Fibroblast of skin of left quadriceps (primary cell): ENCODE data around the gene PSMB5.

Experiments used
- DNase-seq, 2 experiments: peaks; one replicate each; pipeline ENCODE4 v3.0.0-alpha.2; 2013; ENCODE audit warnings: low read depth in 2 of 2

The PSMB5 gene

DNA sequence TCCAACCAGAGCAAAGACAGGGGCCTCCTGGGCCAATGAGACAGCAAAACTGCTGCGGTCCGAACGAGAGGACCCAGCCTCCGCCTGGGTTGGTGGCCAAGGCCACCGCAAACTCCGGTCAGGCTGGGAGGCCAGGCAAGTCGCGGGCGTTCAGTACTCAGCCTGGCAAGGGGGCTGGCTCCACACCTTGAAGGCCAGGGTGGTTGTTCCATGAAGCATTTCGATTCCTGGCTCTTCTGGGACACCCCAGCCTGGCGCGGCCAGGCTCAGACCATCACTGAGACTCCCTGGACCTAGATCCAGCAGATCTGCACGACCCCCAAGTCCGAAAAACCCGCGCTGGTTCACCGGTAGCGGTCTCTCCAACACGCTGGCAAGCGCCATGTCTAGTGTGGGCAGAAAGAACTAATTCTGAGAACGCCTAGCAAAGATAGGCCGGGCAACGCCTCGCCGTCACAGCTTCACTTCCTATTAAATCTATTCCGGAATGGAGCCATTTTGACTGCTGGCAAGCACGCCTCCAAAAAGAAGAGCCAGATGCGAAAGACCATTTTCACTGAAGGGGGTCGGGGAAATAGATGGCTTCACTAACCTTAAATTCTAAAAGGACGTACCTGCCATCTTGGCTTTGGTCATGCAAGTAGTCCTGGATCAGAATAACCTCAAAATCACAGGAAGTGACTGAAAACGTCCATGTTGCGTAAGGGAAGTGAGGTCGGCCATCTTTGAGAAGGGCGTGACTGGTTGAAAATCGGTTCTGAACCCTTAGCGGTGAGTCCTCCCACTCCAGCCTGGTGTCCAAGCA, at the start of gene PSMB5:
PSMB5 (minus strand) TSS at position 403 of the 805 bp plus-strand sequence; CDS start at position 384, 19 bp downstream.
- DNase-seq = peak; percentile 86 to 87

DNA sequence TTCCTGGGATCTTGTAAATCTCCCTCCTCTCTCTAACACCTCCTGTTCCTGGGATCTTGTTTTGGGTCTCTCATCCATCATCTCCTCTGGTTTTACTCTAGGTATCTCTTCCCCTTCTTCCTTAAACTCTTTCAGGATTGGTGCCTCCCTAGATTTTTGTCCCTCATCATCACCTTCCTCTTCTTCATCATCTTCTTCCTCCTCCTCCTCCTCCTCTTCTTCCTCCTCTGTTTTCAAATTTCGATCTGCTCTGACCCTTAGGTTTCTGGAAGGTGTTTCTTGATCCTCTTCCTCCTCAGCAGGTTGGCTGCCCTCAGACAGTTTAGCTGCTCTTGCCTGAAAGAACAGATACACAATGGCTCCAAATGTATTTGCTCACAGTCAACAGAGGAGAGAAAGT, 45.8 kb upstream of the PSMB5 start:
- DNase-seq = no peak

DNA sequence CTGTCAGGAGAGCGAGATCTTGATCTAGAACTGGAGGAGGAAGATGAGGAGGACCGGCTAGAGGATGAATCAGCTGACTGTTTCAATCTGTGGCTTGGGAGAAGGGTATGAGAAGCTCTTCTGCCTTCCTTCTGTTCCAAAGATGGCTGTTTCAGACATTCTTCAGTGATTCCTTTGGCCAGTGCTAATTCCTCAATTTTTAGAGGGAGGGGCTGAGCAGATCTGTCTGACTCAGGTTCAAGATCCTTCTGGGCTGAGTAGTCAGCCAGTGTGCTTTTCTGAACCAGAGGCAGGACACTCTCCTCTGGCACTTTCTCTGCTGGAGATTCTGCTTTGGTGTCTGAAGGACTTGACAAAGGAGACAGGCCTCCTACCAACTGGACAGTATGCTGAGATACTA, 45.0 kb upstream of the PSMB5 start:
- no peak for DNase-seq

DNA sequence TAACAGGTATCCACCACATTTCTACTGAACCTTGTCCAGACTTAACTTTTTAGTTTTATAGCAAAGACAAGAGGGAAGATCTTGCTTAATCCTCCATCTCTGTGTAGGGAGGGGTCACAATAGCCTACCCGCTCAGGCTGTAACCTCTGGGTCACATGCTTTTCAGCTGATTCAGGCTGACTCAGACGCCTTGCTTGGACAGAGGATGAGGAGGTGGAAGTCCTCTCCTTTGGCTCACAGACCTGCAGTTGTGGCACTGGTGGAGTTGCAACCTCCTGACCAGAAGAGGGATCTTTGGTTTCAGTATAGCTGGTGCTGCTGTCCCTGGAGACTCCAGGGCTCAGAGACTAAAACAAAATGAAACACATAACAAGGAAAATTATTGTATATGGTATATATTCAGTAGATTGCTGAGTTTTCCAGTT, 44.0 kb upstream of the PSMB5 start:
- peak in 1 of 2 experiments; percentile 49 for DNase-seq

DNA sequence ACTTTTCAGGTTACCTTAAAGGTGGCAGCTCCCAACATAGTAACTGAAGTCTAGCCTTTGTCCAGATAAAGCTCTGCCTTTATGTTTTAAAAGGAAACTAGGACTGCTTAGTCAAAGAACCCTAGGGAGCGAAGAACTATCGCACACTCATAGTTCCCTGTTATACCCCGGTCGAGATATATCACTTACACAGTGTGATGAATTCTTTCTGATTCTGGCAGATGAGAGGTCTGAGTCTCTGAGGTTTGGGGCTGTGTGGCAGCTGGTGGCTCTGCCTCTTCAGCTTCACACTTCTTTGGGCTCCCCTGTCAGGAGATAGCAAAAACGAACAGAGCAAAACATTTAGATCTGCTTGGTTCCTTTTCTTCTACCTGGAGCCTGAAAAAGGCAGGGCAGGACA, 43.3 kb upstream of the PSMB5 start:
- no peak for DNase-seq

DNA sequence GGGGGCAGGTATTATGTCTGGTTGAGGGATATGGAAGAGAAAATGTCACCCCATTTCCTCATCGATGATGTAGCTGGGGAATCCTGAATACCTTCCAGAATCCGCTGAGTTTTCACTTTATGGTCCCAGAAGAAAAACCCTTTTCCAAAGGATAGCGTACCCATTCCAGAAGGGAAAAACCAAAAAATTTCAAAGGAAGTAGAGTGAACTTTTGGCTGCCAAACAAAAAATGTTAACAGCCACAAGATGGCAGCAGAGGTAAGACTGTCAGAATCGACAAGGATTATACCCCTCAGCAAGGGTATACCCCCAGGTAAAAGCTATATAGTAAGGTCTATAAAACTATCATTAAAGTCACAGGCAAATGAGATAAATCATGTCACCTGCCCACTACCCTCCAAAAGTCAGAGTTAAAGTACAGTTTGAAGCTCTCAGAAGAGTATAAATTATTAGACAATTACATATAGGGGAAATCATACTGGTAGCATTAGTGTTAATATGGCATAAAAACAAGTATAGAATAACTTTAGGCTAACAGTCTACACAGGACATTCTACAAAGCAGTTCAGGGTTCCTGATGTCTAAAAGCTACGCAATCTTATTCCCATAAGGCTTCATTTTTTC, 42.2 kb upstream of the PSMB5 start:
- DNase-seq = no peak

DNA sequence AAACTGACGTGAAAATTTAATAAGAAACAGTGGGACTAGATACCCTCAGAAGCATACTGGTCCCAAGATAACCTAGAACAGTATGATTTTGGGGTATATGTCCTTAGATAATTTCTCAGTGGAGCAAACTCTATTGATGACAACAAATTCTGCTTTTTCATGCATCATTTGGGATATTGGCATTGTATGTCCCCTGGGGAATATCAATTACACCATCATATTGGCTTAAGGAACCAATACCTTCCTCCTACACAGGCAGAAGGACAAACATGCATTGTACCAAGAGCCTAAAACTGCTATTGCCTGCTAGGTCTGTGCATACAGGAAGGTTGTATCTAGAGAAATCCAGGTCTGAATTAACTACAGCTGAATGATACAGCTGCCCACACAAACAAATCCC, 40.2 kb upstream of the PSMB5 start:
- DNase-seq = no peak

DNA sequence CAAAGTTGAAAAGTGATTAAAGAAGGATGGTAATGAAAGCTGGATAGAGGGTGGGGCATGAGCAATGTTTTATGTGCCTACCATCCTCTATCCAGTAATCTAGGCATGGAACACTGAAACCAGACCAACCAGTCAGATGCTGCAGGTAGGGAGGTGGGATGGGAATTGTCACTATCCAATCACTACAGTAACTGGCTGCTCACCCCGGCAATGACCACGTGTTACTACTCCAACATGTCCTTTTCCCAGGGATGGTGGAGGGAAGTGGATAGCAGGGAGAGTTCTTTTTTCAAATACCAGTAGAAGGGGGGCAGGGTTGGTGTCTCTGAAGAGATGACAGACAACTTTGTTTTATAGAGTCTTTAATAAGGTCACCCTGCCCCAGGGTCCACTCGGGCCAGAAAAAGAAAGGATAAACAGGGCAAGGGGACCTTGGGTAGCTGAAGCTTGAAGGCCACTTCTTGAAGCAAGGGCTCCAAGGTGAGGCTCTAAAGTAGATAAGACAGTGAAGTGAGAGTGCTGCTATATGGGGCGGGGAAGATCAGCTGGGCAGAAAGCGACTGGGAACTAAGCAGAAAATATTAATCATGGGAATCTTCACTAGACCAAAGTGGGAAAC, 37.3 kb upstream of the PSMB5 start:
- DNase-seq = no peak

DNA sequence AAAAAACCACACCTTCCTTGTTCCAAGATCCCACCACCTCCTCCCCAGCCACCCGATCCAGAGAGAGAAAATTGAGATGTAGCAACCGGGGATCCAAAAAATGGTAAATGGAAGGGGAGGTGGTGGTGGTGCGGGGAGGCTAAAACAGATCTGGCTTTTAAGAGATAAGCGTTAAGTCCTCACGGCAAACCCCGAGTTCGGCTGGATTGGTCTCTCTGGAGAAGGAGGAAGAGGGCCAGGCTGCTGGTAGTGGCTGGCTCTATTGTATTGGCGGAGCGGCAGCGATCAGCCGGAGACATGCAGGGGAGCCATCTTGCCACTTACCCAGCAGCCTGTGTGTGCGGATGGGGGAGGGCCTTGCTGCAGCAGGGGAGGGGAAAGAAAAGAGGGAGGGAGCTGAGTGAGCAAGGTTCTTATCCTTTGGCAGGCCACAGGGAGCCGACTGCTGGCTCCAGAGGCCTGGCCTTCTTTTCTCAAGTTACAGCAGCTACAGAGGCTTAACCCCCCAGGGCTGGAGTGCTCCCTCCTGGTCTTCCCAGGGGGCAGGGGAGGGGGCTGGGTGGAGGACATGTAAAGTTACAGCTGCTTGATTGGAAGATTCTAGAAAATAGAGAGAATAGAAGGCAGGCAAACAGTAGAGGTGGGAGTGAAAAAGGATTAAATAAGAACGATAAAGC, 36.7 kb upstream of the PSMB5 start:
- peak; percentile 75 for DNase-seq

DNA sequence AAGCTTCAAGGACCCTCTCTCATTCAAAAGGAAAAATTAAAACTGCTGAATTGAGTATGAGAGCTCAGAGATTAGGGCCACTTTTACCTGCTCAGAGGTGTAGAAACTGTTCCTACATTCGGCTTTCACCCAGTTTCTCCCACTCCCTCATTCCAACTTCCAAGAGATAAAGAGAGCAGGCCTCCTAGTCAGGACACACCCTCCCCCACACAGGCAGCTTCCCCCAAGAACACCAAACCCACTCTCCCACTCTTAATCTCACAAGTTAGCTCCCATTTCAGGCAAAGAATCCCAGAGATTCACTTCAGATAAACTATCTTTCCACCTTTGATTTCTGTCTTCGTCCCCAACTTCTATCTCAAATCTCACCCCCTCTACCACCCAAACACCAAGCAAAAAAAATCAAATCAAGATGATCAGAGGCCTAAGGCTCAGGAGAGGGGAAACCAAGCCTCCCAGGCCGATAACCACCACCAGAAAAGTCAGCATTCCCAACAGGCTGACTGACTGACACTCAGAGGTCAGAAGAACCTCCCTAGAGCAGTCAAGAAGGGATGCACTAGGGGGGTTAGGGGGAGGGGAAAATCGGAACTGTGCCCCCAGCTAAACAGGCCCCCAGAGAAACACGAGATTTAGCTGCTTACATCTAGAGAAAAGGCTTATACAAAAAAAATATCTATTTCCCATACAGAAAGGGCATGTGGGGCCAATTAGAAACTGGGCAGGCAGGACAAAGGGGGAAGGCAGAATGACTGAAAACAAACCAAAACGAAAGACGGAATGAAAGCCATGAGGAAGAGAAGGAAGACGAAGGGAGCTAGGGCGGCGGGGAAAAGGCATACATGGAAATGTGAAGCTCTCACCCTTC, 35.8 kb upstream of the PSMB5 start:
- DNase-seq = no peak

DNA sequence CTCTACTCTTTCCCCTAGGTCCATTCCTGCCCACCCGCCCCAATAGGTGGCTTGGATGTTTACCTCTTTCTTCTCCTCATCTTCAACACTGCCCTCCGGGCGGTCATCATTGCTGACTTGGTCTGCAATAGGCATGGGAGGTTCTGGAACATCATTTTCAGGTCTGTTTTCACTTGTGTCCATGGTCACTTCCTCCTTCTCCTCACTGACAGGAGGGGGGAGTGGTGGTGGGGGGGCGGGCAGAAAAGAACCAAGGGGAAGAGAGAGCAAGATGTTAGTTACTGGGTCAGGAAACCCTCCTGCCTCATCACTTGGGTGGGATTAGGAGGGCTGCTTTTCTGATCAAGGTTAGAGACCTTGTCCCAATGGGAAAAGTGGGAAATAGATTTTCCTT, 34.7 kb upstream of the PSMB5 start:
- no peak for DNase-seq

DNA sequence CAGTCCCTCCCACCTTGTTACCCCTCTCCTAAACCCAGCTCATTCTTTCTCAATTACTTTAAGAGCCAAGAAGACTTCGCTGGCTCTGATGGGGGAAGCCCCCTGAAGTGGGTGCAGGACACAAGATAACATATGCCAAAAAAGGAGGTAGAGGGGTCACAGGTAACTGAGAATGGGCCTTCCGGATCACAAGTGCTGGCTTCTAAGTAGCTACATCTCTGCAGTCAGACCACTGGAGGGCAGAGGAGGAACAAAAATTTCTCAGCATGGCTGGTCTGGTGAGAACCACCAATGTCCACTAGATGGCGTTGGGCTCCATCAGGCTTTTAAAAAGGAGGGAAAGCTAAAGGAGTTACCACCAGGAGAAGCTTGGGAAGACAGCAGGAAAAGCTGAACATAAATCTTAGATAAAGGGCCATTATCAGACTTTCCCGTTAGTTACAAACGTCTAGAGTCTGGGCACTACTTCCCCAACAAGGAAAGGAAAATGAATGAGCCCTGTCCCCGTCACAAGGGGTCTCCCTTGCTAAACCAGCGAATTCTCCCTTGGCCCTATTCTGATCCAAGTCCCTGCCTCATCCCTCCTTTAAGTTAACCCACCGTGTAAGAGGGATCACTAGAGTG, 34.2 kb upstream of the PSMB5 start:
- DNase-seq = peak; percentile 79 to 84

DNA sequence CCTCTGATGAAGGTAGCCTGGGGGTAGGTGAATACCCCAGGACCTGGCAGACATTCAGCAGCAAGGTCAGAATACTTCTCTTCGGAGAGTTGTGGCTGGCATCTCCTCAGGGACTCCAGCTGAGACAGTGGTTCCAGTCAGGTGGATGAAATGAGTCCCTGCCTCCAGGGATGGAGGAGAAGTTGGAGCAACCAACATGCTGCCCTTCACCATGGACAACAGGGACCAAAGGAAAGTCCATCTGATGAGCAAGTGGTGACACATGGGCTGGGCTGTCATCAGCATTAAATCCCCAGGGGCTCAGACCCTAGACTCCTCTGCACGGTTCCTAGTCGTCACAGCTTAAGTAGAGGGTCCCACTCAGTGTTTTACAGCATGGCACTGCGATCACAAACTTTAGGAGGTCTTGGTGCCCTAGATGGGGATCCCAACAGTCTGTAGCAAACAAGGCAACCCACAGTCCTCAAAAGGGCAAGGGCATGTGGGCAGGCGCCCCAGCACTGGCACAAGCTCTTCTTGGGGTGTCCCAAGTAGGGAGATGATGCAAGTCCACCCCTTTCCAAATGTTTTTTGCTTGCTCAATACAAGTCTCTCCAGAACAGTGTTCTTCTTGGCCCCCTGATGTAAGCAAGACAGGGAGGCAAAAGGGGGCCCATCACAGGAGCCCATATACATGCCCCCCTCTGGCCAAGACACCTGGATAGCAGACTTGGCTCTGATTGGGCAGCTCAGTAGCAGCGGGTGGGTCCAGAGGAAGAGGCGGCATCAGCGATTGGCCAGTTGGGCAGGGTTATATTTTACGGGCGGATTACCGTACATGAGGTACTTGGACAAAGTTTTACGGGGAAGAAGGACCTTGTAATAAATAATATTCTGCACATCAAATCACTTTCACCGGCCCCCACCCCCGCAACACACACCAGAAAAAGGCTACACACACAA, 33.4 kb upstream of the PSMB5 start:
- no peak for DNase-seq

DNA sequence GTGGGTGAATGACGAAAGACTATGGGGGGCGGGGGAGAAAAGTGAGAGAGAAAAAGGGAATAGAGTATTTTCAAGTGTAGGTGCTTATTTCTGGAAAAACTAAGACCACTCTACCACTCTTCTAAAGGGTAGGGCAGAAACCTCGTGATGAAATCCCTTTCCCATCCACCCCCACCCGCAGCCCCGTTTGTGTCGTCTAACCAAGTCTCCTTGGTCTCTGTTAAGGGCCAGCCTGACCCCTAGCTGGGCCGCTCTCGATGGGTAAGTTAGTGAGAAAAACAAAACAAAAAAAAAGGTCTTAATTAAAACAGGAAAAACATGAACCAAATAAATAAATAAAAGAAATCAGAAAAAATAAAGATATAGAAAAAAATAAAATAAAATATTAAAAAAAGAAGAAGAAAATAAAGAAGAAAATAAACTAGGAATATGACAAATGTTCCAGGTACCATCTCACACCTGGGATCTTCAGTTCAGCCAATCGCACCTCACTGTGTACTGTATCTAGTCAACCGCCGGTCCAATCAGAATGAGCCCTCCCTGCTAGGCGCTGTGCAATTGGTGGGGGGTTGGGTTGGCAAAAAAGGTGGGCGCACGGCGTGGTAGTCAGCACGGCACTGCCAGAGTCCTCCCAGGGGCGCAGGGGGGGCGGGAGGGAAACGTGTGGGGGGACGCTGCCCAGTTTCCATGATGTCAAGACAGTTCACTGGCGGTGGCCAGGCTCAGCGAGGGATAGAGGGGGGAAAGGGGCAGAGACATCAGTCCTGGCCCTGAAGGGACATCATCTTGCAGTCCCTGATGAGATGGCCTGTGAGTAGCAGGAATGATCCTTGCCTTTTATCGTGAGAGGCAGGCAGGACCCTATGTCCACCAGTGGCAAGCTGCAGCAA, 32.4 kb upstream of the PSMB5 start:
- DNase-seq = no peak

DNA sequence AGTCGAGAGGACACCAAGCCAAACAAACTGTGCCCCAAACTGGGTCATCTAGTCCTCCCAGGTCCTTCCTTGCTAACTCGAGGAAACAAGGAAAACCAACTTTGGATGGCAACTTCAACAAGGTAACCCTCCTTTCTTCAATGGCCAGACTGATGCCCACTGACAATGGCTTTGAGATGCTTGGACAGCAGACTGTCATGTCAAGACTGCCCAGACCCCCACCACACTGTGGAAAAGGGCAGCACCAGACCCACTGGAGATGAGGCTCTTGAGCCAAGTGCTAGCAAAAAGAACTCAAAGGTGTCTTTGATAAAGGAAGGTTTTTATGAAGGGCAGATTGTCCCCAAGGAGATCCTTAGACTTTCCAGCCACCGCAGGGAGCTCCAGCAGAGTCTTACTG, 31.7 kb upstream of the PSMB5 start:
- DNase-seq = no peak

DNA sequence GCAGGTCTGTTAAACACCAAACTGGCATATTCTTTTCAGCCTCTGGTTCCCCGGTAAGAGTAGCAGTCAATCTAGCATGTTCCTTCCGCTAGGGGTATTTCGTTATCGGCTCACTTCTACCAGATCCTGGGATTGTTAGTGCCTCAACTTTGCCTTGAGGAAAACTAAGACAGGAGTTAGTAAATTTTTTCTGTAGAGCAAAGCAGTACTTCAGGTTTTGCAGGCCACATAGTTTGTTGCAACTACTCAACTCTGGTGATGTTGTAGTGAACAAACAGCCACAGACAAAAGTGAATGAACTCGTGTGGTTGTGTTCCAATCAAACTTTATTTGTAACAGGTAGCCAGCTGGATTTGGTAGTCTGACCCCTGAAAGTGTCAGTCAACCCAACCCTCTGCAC, 28.9 kb upstream of the PSMB5 start:
- no peak for DNase-seq

DNA sequence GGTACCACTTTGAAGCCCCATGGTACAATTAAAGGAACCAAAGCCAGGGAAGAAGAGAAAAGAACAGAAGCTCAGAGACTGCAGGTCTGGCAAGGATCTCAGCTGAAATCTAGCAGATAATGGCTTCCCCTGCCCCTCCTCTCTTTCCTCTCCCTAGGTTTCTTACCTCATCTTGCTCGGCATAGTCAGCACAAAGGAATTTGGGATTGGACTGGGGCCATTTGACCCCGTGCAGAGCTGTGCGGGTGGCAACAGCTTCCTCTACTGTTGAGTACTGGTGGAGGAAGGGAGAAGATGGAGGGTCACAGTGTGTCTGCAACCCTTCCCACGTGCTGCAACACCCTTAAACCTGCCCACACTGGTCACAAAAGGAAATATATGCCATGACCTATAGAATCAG, 27.3 kb upstream of the PSMB5 start:
- DNase-seq = peak; percentile 89 to 91

DNA sequence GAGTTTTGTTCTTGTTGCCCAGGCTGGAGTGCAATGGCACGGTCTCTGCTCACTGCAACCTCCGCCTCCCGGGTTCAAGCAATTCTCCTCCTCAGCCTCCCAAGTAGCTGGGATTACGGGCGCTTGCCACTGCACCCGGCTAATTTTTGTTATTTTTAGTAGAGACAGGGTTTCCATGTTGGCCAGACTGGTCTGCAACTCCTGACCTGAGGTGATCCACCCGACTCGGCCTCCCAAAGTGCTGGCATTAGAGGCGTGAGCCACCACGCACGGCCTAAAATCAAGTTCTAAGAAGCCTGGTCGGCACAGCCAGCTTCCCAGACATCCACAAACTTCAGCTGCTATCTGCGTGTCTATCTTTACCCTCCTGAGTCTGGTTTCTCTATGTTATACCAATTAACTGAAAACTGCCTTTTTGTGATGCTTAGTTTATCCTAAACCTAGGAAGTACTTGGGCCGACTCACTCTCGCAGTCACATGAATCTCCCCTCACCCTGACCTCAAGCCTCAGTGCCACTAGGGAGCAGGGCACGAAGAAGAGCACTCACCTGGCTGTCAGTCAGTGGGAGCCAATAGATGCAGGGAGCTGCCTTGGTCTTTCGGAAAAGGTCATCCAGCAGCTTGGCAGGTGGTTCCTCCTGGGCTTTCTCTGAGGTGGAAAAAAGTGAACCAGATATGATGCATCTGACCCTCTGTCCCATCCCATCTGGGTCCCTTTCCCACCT, 26.0 kb upstream of the PSMB5 start:
- no peak for DNase-seq
